Ovary (tissue), 3 donors: ENCODE measurements around the gene DIP2C.

Source experiments
- CTCF ChIP-seq, 3 donors: fragments of 450-650 bp in 2 of 3; fragments of 200-600 bp in 1 of 3; IDR thresholded peaks; one replicate each; pipeline versions ENCODE4 v1.5.1 to v1.8.0; 2016 to 2022; ENCODE audit warnings: antibody characterized with exemption in 3 of 3, mild to moderate bottlenecking in 1 of 3
- EP300 ChIP-seq: sonication (generic); formaldehyde crosslinking; IDR thresholded peaks from one replicate; pipeline ENCODE4 v1.6.1; 2017; ENCODE audit warnings: antibody characterized with exemption
- POLR2A ChIP-seq: fragments of 450-650 bp; IDR thresholded peaks from one replicate; pipeline ENCODE4 v1.6.1; 2017; ENCODE audit warnings: antibody characterized with exemption, mild to moderate bottlenecking, moderate library complexity
- donor health status: DM: no; HTN: no; CAD: no.

- TF ChIP-seq CTCF (IDR thresholded peaks at IDR 0.05): no peak
- no peak for TF ChIP-seq EP300
- no peak for TF ChIP-seq POLR2A
Measured at GRCh38 chr10:619710-620109, 69.8 kb downstream of the DIP2C start.
